Limb (tissue), 2 donors: ENCODE data around the gene ARL6IP6.
A peak's percentile ranks its signal among the peaks of the same experiment; 100 is the strongest.

Experiments
- DNase-seq, 2 donors: peaks; one replicate each; pipeline ENCODE4 v3.0.0-alpha.2; 2016; ENCODE audit errors: extremely low spot score in 2 of 2

Gene ARL6IP6

DNA sequence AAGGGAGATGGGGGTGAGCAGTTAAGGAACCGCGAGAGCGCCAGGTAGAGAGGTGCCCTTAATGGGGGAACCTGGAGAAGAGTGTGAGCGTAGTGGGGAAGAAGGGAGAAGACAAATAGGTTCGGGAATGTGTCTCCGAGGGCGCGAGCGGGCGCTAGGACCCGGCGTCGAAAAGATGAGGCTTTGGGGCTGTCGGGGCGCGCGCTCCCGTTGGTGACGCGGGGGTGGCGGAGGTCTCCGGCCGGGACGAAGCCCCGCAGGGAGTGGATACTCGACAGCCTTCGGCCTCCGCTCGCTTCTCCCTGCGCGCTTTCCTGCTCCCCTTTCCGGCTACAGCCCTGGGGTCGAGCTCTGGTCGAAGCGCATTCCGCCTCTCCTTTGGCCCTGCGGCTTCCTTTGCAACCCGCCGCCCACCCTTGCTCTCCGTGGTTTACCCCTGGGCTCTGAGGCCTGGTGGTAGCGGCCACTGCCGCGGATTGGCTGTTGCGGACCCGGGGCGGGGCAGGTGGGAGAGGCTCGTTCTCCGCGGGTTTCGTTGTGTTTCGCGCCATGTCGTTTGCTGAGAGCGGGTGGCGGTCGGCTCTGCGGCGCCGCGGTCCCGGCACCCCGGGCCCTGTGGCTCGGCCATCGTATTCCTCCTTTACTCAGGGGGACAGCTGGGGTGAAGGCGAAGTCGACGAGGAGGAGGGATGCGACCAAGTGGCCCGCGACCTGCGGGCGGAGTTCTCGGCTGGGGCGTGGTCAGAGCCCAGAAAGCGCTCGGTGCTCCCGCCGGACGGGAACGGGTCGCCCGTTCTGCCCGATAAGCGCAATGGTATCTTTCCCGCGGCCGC, at the start of gene ARL6IP6:
TSS of gene ARL6IP6 (plus strand) at position 545 of the 833 bp plus-strand sequence. CDS start at position 550, 5 bp downstream.
- peak; percentile 95 to 96 for DNase-seq

DNA sequence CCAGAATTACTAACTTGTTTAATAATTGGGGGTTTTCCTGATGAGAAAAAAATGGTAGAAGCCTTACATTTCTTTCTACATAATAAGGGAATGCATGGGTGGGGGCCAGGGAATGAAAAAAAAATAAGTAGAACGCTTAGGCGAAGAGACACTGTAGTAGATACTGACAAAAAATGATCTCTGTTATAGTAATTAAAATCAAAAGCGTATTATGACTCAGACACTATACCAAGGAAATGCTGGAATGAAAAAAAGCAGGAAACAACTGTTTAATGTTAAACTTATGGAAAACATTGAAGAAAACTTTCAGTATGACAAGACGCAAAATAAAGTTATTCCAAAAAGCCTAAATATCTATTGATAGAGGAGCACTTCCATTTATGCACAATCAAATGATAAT, 44.1 kb upstream of the ARL6IP6 start:
- DNase-seq, result no peak

DNA sequence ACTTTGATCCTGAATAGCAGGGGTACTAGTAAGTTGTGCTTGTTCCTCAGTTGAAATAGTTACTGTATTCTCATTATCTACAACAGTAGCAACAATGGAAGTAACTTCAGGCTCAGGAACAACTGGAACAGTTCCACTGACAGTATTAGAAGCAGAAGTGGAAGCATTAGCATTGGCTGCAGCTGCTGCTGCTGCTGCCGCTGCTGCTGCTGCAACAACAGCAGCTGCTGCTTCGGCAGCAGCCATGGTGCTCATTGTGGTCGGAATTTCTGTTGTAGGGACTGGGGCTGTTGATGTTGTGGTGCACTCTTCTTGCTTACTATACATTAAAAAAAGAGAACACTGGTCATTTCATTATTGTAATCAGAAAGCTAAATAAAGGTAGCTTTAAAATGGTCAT, 42.0 kb upstream of the ARL6IP6 start:
- DNase-seq, result no peak

GRCh38 chr2:152678808-152679207, 39.6 kb upstream of the ARL6IP6 start:
- DNase-seq, result no peak

GRCh38 chr2:152682663-152683062, 35.8 kb upstream of the ARL6IP6 start:
- DNase-seq, result no peak

DNA sequence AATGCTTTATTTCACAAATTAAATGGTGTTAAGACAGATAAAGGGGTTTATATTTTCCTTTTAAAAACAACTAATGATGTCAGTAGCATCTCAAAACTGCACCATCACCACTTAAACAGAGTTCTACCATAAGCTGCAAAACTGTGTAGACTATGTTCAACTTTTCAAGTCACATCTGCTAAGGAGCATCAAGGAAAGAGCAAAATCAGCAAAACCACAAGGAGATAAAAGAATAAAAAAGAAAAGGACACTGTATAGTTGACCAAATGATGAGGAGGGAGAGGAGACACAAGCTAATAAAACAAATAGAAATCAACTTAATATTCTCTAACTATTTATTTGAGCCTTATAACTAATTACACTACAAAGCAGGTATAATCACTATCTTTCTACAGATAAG, 35.0 kb upstream of the ARL6IP6 start:
- DNase-seq, result no peak

DNA sequence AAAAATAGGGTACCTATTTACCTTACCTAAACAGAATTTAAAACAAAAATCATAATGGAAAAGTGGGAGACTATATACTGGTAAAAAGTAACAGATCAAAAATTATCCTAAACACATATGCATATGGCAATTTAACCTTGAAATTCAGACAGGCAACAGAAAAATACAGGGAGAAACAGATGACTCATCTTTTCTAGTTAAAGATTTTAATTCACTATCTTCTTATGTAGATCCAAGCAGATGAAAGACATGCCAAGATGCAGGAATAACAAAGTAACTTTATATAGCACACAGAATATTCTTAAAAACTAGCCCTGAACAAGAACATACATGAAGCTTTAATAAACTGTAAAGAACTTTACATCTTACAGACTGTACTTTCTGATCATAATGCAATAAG, 32.1 kb upstream of the ARL6IP6 start:
- DNase-seq, result no peak

DNA sequence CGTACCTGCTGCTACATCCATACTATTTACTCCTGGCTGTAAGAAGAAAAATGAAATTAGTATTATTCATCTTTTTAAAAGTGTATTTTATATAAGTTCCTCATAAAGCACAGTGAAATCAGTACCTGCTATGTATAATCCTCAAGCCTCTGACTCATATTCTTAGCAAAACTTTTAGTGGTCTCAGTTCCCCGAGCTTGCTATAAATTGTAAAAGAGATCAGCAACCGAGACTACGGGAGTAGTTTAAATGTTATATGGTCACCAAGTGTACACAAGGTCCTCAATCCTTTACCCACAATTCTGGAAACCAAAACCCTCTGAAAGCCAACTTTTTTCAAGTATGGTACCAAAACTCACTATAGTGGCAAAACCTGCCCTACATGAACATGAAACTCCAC, 25.4 kb upstream of the ARL6IP6 start:
- DNase-seq, result no peak

DNA sequence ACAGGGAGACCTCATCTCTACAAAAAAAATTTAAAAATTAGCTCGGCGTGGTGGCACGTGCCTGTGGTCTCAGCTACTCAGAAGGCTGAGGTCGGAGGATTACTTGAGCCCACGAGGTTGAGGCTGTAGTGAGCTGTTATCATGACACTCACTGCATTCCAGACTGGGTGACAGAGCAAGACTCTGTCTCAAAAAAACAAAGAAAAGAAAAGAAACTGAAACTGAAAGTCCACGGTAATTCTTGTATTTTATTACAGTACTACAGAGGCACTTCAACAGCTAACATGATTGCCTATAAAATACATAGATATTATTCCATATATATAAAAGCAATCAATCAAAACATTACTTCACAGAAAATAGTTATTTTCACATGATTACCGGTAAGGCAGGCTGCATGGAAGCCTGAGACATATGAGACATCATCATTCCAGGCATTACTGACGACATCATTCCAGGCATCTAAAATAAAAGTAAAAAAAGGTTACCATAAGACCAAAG, 24.2 kb upstream of the ARL6IP6 start:
- no peak for DNase-seq

DNA sequence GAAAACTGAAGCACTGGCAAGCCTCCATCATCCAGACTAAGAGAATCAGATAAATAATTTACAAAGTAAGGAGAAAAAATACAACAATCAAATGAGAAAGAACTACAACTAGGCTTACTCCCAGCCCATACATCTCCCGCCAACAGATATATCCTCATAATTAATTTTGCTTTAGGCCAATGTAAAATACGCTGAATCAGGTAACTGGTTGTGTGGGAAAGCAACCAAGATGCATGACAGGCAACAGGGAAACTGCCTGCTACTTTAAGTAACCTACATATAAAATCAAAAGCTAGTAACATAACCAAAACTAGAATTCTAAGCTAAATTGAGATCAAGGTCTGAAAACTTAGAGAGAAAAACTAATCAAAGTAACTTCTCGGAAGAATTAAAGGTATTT, 22.7 kb upstream of the ARL6IP6 start:
- DNase-seq, result no peak

GRCh38 chr2:152696476-152696875, 21.9 kb upstream of the ARL6IP6 start:
- no peak for DNase-seq

- DNase-seq, result no peak
Measured at GRCh38 chr2:152701198-152701597, 17.2 kb upstream of the ARL6IP6 start.

DNA sequence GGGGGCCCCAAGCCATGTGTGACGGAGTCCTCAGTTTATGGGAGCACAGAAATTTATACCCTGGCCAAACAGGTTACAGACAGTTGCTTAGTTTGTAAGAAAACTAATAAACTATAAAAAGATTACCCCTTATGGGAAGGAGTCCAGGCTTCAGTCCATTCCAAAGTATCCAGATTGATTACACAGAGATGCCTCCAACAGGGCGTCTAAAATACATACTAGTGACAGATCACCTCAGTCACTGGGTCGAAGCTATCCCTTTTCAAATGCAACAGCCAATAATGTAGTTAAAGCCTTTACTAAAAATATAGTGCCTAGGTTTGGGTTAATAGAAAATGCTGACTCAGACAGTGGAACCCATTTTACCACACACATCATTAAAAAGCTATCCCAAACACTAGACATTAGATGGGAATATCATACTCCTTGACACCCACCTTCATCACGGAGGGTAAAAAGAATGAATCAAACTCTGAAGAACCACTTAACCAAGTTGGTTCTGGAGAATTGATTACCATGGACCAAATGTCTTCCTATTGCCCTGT, 11.9 kb upstream of the ARL6IP6 start:
- no peak for DNase-seq

GRCh38 chr2:152708742-152709141, 9.7 kb upstream of the ARL6IP6 start:
- DNase-seq, result no peak

DNA sequence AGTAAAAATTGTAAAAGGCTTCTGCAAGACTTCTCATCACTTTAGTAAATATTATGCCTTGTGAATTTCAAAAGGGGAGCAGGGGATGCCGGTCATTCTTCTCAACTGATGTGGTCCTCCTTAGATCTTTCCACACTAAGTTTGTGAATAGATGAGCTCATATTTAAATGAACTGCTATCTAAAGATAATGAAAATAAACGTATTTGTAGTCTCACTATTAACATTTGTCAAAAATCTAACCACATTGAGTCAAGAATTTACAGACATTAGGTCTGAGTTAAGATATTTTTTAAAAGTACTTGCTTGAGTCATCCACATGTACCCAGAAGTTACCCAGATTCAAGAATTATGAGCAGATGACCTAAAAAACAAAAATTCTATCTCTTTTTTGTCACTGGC, 7.7 kb upstream of the ARL6IP6 start:
- DNase-seq, result no peak

DNA sequence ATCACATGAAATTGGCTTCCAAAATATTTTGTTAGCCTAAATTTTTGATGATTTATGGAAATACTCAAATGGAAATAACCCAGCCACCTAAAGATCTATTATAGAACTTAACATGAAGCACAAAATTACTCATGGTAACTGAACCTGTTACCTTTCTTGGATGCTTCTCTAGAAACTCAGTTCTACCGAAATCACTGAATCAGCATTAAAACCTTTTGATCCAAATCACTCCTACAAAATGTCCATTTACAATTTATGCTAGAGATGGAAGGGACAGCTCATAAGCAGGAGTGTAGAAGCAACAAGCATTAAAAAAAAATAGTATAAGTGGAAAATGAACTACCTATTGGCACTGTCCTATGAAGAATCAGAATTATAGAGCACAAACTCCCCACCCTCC, 3.3 kb upstream of the ARL6IP6 start:
- DNase-seq, result no peak

- DNase-seq, result no peak
Measured at GRCh38 chr2:152715854-152716428, 2.5 kb upstream of the ARL6IP6 start.

- no peak for DNase-seq
Measured at GRCh38 chr2:152716805-152717227, 1.6 kb upstream of the ARL6IP6 start.

- peak; percentile 98 to 99 for DNase-seq
Measured at GRCh38 chr2:152717228-152718075, 968 bp upstream of the ARL6IP6 start, which contains the start of gene PRPF40A. PRPF40A (minus strand) TSS chr2:152717461; CDS start chr2:152717439, 22 bp downstream.

- DNase-seq, result peak in 1 of 2 donors; percentile 34
Measured at GRCh38 chr2:152718909-152719645, 657 bp downstream of the ARL6IP6 start.

DNA sequence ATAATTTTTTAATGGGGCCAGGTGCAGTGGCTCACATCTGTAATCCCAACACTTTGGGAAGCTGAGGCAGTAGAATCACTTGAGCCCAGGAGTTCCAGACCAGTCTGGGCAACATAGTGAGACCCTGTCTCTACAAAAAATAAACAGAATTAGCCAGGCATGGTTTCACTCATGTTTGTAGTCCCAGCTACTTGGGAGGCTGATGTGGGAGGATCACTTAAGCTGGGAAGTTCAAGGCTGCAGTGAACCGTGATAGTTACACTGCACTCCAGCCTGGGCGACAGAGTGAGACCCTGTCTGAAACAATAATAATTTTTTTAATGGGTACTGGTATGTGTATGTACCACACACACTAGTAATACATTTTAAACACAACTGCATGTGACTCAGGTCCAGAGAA, 2.4 kb downstream of the ARL6IP6 start:
- no peak for DNase-seq
